Testis (tissue), 2 donors: Measurements from ENCODE around the gene AVL9.

Experiments
- POLR2A ChIP-seq: fragments of 450-650 bp; IDR thresholded peaks from one replicate; pipeline ENCODE4 v1.6.1; 2017; ENCODE audit warnings: antibody characterized with exemption, mild to moderate bottlenecking, moderate library complexity
- TF ChIP-seq, protein P1 (sequence below), 3 experiments: fragments of 450-650 bp in 2 of 3; fragments of 200-600 bp in 1 of 3; sonication (generic) in 1 of 3; IDR thresholded peaks; one replicate each; pipeline ENCODE4 v1.5.1; 2016 to 2019; ENCODE audit warnings: antibody characterized with exemption in 3 of 3, mild to moderate bottlenecking in 2 of 3, moderate library complexity in 1 of 3

DNA sequence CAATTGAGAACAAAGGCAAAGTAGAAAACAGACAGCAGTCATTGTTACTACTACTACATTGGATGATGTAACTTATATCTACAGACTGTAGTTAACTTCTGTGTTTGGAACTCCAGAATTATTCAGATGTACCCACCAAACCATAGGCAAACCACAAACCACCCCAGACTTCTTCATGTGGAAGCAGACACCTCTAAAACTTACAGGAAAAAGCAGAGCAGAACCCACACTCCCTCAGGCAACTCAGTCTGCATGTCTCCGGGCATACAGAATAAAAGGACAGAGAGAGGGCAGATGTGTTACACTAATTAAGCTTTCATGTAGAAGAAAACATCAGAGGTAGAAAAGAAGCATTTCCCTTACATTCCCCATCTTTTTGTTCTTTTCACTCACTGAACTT is 14.1 kb upstream of the AVL9 start:
- TF ChIP-seq, protein P1, sequence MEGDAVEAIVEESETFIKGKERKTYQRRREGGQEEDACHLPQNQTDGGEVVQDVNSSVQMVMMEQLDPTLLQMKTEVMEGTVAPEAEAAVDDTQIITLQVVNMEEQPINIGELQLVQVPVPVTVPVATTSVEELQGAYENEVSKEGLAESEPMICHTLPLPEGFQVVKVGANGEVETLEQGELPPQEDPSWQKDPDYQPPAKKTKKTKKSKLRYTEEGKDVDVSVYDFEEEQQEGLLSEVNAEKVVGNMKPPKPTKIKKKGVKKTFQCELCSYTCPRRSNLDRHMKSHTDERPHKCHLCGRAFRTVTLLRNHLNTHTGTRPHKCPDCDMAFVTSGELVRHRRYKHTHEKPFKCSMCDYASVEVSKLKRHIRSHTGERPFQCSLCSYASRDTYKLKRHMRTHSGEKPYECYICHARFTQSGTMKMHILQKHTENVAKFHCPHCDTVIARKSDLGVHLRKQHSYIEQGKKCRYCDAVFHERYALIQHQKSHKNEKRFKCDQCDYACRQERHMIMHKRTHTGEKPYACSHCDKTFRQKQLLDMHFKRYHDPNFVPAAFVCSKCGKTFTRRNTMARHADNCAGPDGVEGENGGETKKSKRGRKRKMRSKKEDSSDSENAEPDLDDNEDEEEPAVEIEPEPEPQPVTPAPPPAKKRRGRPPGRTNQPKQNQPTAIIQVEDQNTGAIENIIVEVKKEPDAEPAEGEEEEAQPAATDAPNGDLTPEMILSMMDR (IDR thresholded peaks at IDR 0.05), result no peak
- TF ChIP-seq POLR2A, result no peak
